ENCODE measurements around the gene EEFSEC. TPM values are rescaled to one million over a fixed set of nuclear protein-coding genes. Genes with fewer than 3 reads are reported as not detected.

EEFSEC gene
- total and polyA plus RNA-seq, 12 donors, result 5.5 to 15.6 (median 10.4) TPM

- TF ChIP-seq, protein P1, sequence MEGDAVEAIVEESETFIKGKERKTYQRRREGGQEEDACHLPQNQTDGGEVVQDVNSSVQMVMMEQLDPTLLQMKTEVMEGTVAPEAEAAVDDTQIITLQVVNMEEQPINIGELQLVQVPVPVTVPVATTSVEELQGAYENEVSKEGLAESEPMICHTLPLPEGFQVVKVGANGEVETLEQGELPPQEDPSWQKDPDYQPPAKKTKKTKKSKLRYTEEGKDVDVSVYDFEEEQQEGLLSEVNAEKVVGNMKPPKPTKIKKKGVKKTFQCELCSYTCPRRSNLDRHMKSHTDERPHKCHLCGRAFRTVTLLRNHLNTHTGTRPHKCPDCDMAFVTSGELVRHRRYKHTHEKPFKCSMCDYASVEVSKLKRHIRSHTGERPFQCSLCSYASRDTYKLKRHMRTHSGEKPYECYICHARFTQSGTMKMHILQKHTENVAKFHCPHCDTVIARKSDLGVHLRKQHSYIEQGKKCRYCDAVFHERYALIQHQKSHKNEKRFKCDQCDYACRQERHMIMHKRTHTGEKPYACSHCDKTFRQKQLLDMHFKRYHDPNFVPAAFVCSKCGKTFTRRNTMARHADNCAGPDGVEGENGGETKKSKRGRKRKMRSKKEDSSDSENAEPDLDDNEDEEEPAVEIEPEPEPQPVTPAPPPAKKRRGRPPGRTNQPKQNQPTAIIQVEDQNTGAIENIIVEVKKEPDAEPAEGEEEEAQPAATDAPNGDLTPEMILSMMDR (IDR thresholded peaks at IDR 0.05), result no peak
- TF ChIP-seq POLR2A (IDR thresholded peaks at IDR 0.05), result no peak
- DNase-seq, result no peak
- H3K27ac ChIP-seq, result no peak overlapping the region
- no peaks in the 10 kb centered on the region for H3K36me3 ChIP-seq (replicated peaks in 1 of 2)
- intact Hi-C loops (cut with DNase I), result no loop called here
- WGBS, 4 donors, result 64 to 100% (median 75%) methylated on average over 1 to 3 of the region's 3 CpGs
- peaks cover 11 to 19% of the 10 kb centered on the region in 2 donors for H3K4me1 ChIP-seq (replicated peaks in 1 of 2)
- H3K4me3 ChIP-seq, result no peak overlapping the region
- no peaks in the 10 kb centered on the region for H3K9me3 ChIP-seq (replicated peaks in 1 of 3)
- H3K27me3 ChIP-seq, result no peaks in the 10 kb centered on the region
Measured at GRCh38 chr3:128279601-128279880, 126.3 kb downstream of the EEFSEC start.

GRCh38 chr3:128280481-128281052, 127.3 kb downstream of the EEFSEC start:
- Histone ChIP-seq H3K36me3 (replicated peaks in 1 of 2) (no peaks in the 10 kb centered on the region), H3K9me3 (replicated peaks in 1 of 3) (no peaks in the 10 kb centered on the region), H3K27ac (no peak overlapping the region), H3K27me3 (no peaks in the 10 kb centered on the region), H3K4me3 (no peak overlapping the region), H3K4me1 (replicated peaks in 1 of 2) (peaks cover 11 to 19% of the 10 kb centered on the region in 2 donors)
- TF ChIP-seq, protein P1 (IDR thresholded peaks at IDR 0.05), result no peak
- no peak for TF ChIP-seq POLR2A (IDR thresholded peaks at IDR 0.05)
- WGBS, 4 donors, result 88 to 96% (median 90%) methylated on average over 8 of the region's 8 CpGs
- intact Hi-C loops (cut with DNase I), result no loop called here
- DNase-seq, result no peak

- no peak overlapping the region for H3K27ac ChIP-seq
- H3K4me3 ChIP-seq, result no peak overlapping the region
- intact Hi-C loops (cut with DNase I), result no loop called here
- TF ChIP-seq, protein P1 (IDR thresholded peaks at IDR 0.05), result no peak
- TF ChIP-seq POLR2A (IDR thresholded peaks at IDR 0.05), result no peak
- H3K36me3 ChIP-seq (replicated peaks in 1 of 2), result no peaks in the 10 kb centered on the region
- H3K27me3 ChIP-seq, result no peaks in the 10 kb centered on the region
- 0 to 98% (median 60%) methylated on average over 1 to 2 of the region's 2 CpGs for WGBS, 4 donors
- H3K4me1 ChIP-seq (replicated peaks in 1 of 2), result peaks cover 11 to 19% of the 10 kb centered on the region in 2 donors
- no peak for DNase-seq
- no peaks in the 10 kb centered on the region for H3K9me3 ChIP-seq (replicated peaks in 1 of 3)
Measured at GRCh38 chr3:128281056-128281455, 127.8 kb downstream of the EEFSEC start.

- TF ChIP-seq POLR2A (IDR thresholded peaks at IDR 0.05), result no peak
- TF ChIP-seq, protein P1 (IDR thresholded peaks at IDR 0.05), result no peak
- Histone ChIP-seq H3K9me3 (replicated peaks in 1 of 3) (no peaks in the 10 kb centered on the region), H3K27ac (peak overlapping the region in 1 of 5 donors; percentile 67), H3K4me3 (no peak overlapping the region), H3K27me3 (no peaks in the 10 kb centered on the region), H3K4me1 (replicated peaks in 1 of 2) (peaks cover 11 to 19% of the 10 kb centered on the region in 2 donors), H3K36me3 (replicated peaks in 1 of 2) (no peaks in the 10 kb centered on the region)
- WGBS, 4 donors, result 85 to 91% (median 87%) methylated on average over 7 to 11 of the region's 11 CpGs
- DNase-seq, result no peak
- intact Hi-C loops (cut with DNase I), result no loop called here
Measured at GRCh38 chr3:128281461-128282367, 128.4 kb downstream of the EEFSEC start.

Measured in adrenal gland (tissue), 12 donors.